Measurements from ENCODE around the gene GTF2F1.
"Not testable (repeated sequence)": the region's sequence is repeated elsewhere in the genome, so short reads cannot be mapped to it uniquely, and the experiment has no call there.

GTF2F1 gene

GRCh38 chr19:6409346-6409745 is 16.4 kb upstream of the GTF2F1 start:
- Histone ChIP-seq H3K27ac (no peak overlapping the region), H3K4me3 (ENCODE audit: low read depth in 1 of 2, low read length in 1 of 2) (no peak overlapping the region), H3K36me3 (peaks cover 6% of the 10 kb centered on the region), H3K27me3 (no peaks in the 10 kb centered on the region), H3K4me1 (ENCODE audit: control insufficient read depth in 1 of 2, insufficient read depth in 1 of 2, low read depth in 1 of 2, low read length in 1 of 2) (no peaks in the 10 kb centered on the region), H3K9me3 (no peaks in the 10 kb centered on the region)
- TF ChIP-seq CTCF (IDR thresholded peaks at IDR 0.05): no peak

- Histone ChIP-seq H3K4me3 (ENCODE audit: low read depth in 1 of 2, low read length in 1 of 2) (no peak overlapping the region), H3K27ac (no peak overlapping the region), H3K9me3 (no peaks in the 10 kb centered on the region), H3K4me1 (ENCODE audit: control insufficient read depth in 1 of 2, insufficient read depth in 1 of 2, low read depth in 1 of 2, low read length in 1 of 2) (no peaks in the 10 kb centered on the region), H3K36me3 (no peaks in the 10 kb centered on the region), H3K27me3 (no peaks in the 10 kb centered on the region)
- TF ChIP-seq CTCF (IDR thresholded peaks at IDR 0.05): no peak
Observed at GRCh38 chr19:6406401-6406800, 13.4 kb upstream of the GTF2F1 start.

- H3K4me3 ChIP-seq (ENCODE audit: low read depth in 1 of 2, low read length in 1 of 2): no peak overlapping the region
- no peaks in the 10 kb centered on the region for H3K36me3 ChIP-seq
- H3K9me3 ChIP-seq: no peaks in the 10 kb centered on the region
- no peaks in the 10 kb centered on the region for H3K4me1 ChIP-seq (ENCODE audit: control insufficient read depth in 1 of 2, insufficient read depth in 1 of 2, low read depth in 1 of 2, low read length in 1 of 2)
- no peak overlapping the region for H3K27ac ChIP-seq
- no peaks in the 10 kb centered on the region for H3K27me3 ChIP-seq
- no peak for TF ChIP-seq CTCF (IDR thresholded peaks at IDR 0.05)
Observed at GRCh38 chr19:6402837-6403608, 10.1 kb upstream of the GTF2F1 start.

GRCh38 chr19:6402058-6402457 is 9.1 kb upstream of the GTF2F1 start:
- no peak overlapping the region for H3K4me3 ChIP-seq (ENCODE audit: low read depth in 1 of 2, low read length in 1 of 2)
- H3K27me3 ChIP-seq: no peaks in the 10 kb centered on the region
- TF ChIP-seq CTCF (IDR thresholded peaks at IDR 0.05): no peak
- H3K9me3 ChIP-seq: no peaks in the 10 kb centered on the region
- no peak overlapping the region for H3K27ac ChIP-seq
- H3K4me1 ChIP-seq (ENCODE audit: control insufficient read depth in 1 of 2, insufficient read depth in 1 of 2, low read depth in 1 of 2, low read length in 1 of 2): no peaks in the 10 kb centered on the region
- no peaks in the 10 kb centered on the region for H3K36me3 ChIP-seq

- H3K4me1 ChIP-seq (ENCODE audit: control insufficient read depth in 1 of 2, insufficient read depth in 1 of 2, low read depth in 1 of 2, low read length in 1 of 2); H3K4me3 ChIP-seq (ENCODE audit: low read depth in 1 of 2, low read length in 1 of 2); H3K9me3 ChIP-seq; H3K27me3 ChIP-seq; H3K36me3 ChIP-seq; H3K27ac ChIP-seq: not testable (repeated sequence)
Observed at GRCh38 chr19:6400062-6400944, 7.3 kb upstream of the GTF2F1 start.

- Histone ChIP-seq H3K36me3 (peaks cover 7% of the 10 kb centered on the region), H3K27me3 (no peaks in the 10 kb centered on the region), H3K27ac (no peak overlapping the region), H3K4me1 (ENCODE audit: control insufficient read depth in 1 of 2, insufficient read depth in 1 of 2, low read depth in 1 of 2, low read length in 1 of 2) (peaks cover 15 to 17% of the 10 kb centered on the region in 2 experiments), H3K9me3 (no peaks in the 10 kb centered on the region), H3K4me3 (ENCODE audit: low read depth in 1 of 2, low read length in 1 of 2) (no peak overlapping the region)
- TF ChIP-seq CTCF (IDR thresholded peaks at IDR 0.05): no peak
Observed at GRCh38 chr19:6396305-6396704, 3.3 kb upstream of the GTF2F1 start.
